ENCODE results near the gene DNAJC15.

DNAJC15 gene

DNA sequence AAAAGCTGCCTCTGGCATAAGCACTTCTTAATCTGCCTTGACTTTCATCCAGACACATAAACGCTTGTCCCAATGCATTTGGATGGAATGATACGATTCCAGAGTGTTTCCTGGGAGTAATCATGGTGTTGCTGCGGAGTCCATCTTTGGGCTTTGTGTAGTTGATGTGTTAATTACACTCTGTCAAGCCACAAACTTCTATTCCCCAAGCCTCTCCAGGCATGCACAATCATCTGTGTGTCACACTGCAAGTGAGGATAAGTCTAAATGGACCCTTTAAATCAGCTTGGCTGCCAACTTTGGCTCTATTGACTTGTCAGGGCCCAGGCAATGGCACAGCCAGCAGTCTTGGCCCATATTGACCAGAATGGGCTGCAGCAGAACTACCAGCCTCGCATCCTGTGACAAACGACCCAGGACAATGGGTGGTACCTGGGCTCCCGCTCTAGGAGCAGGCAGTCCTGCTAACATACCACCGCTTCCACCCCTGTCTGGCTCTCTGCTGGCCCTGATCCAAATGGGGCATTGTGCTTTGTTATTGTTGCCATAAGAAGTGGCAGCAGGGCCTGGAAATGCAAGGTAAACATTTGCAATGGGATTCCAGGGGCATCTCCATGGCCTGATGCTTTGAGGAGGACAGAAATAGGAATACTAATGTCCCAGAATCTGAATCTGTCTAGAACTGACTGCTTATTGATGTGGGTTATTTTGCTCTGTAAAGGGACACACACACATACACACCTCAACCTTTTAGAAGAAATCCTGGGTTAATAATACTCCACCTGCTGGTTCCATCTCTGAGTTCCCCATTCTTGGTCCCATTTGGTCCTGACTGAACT lies 127.2 kb downstream of the DNAJC15 start:
- no peak for TF ChIP-seq CTCF (IDR thresholded peaks at IDR 0.05)
- Histone ChIP-seq H3K4me1 (no peaks in the 10 kb centered on the region), H3K9ac (no peak overlapping the region), H3K27me3 (ENCODE audit: control insufficient read depth, insufficient read depth, low read length) (no peaks in the 10 kb centered on the region), H3K4me3 (ENCODE audit: low read depth, low read length) (no peak overlapping the region), H3K4me2 (ENCODE audit: low read length) (no peak overlapping the region), H3K79me2 (no peaks in the 10 kb centered on the region), H3K27ac (no peak overlapping the region), H3K36me3 (ENCODE audit: control insufficient read depth, insufficient read depth, low read length) (no peaks in the 10 kb centered on the region), H2AFZ (no peak overlapping the region), H3K9me3 (ENCODE audit: control insufficient read depth, low read length) (no peaks in the 10 kb centered on the region)

- H3K36me3 ChIP-seq (ENCODE audit: control insufficient read depth, insufficient read depth, low read length): no peaks in the 10 kb centered on the region
- H3K9ac ChIP-seq: no peak overlapping the region
- no peak for TF ChIP-seq CTCF (IDR thresholded peaks at IDR 0.05)
- H2AFZ ChIP-seq: no peak overlapping the region
- no peak overlapping the region for H3K4me3 ChIP-seq (ENCODE audit: low read depth, low read length)
- H3K27ac ChIP-seq: no peak overlapping the region
- H3K4me1 ChIP-seq: no peaks in the 10 kb centered on the region
- no peaks in the 10 kb centered on the region for H3K9me3 ChIP-seq (ENCODE audit: control insufficient read depth, low read length)
- H3K27me3 ChIP-seq (ENCODE audit: control insufficient read depth, insufficient read depth, low read length): no peaks in the 10 kb centered on the region
- H3K4me2 ChIP-seq (ENCODE audit: low read length): no peak overlapping the region
- no peaks in the 10 kb centered on the region for H3K79me2 ChIP-seq
These were observed 130.2 kb downstream of the DNAJC15 start for GRCh38 chr13:43153436-43154090.

DNA sequence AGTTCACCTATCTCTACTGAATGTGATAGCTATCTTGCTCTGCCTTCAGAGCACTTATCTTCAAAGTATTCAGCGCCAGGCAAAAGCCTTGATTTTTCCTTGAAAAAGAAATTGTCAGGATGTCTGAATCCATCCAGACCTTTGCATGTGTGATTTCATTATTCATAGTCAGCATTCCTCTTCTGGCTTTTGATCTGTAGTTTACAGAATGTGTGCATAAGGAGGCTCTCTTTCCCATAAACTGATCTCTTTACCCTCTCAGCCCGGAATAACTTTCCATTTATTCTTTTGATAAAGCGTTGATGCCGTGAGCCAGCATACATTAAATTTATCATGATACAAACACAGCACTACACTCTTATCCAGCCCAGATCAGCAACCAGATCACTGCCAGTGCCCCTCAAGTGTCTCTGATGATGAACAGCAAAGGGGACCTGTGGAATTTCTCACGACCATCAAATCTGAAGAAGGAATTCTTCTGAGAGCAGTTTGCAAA lies 130.8 kb downstream of the DNAJC15 start:
- no peak overlapping the region for H3K4me2 ChIP-seq (ENCODE audit: low read length)
- H2AFZ ChIP-seq: no peak overlapping the region
- H3K36me3 ChIP-seq (ENCODE audit: control insufficient read depth, insufficient read depth, low read length): no peaks in the 10 kb centered on the region
- H3K4me3 ChIP-seq (ENCODE audit: low read depth, low read length): no peak overlapping the region
- H3K4me1 ChIP-seq: no peaks in the 10 kb centered on the region
- H3K9ac ChIP-seq: no peak overlapping the region
- H3K27ac ChIP-seq: no peak overlapping the region
- no peaks in the 10 kb centered on the region for H3K79me2 ChIP-seq
- no peaks in the 10 kb centered on the region for H3K9me3 ChIP-seq (ENCODE audit: control insufficient read depth, low read length)
- TF ChIP-seq CTCF (IDR thresholded peaks at IDR 0.05): no peak
- no peaks in the 10 kb centered on the region for H3K27me3 ChIP-seq (ENCODE audit: control insufficient read depth, insufficient read depth, low read length)

- no peaks in the 10 kb centered on the region for H3K79me2 ChIP-seq
- H3K9me3 ChIP-seq (ENCODE audit: control insufficient read depth, low read length): no peaks in the 10 kb centered on the region
- H3K9ac ChIP-seq: no peak overlapping the region
- no peak for TF ChIP-seq CTCF (IDR thresholded peaks at IDR 0.05)
- no peaks in the 10 kb centered on the region for H3K27me3 ChIP-seq (ENCODE audit: control insufficient read depth, insufficient read depth, low read length)
- no peaks in the 10 kb centered on the region for H3K36me3 ChIP-seq (ENCODE audit: control insufficient read depth, insufficient read depth, low read length)
- no peaks in the 10 kb centered on the region for H3K4me1 ChIP-seq
- H3K27ac ChIP-seq: no peak overlapping the region
- H3K4me3 ChIP-seq (ENCODE audit: low read depth, low read length): no peak overlapping the region
- no peak overlapping the region for H2AFZ ChIP-seq
- H3K4me2 ChIP-seq (ENCODE audit: low read length): no peak overlapping the region
These were observed 131.5 kb downstream of the DNAJC15 start for GRCh38 chr13:43154839-43155238.

Measured in parathyroid adenoma (tissue), 2 donors.